SU-DHL-6 (cell line): Measurements from ENCODE around the gene GRK3.

Experiments
- EZH2phosphoT487 ChIP-seq: fragments of 200-600 bp; sonication (generic), shearing (Covaris generic); conservative IDR thresholded peaks from 2 replicates; pipeline ENCODE4 v1.6.1; 2018; ENCODE audit warnings: mild to moderate bottlenecking, antibody characterized with exemption, low read length, moderate library complexity, mixed read lengths
- TF ChIP-seq, protein P1 (sequence below): fragments of 200-600 bp; sonication (generic); IDR thresholded peaks from one replicate; pipeline ENCODE4 v1.5.1; 2017; ENCODE audit warnings: antibody characterized with exemption, mild to moderate bottlenecking, low read length, moderate library complexity; ENCODE audit not compliant: insufficient read depth, poor library complexity, severe bottlenecking

DNA sequence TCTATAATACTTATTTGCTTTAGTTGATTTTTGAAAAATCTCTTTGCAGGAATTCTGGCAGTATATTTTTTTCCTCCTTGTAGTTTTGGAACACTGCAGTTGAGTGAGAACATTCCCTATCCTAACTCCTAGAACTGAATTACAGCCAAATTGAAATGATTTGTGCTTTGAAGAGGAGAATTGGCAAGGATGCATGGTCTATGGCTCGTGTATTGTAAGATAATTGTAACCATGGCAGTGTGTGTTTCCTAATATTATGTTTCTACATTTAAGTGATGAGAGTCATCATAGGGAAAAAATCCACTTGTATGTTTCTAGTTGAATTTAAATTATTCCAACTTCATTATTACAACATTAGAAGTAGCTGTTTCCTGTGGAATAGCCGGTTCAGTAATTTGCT, 96.6 kb downstream of the GRK3 start:
- TF ChIP-seq, protein P1, sequence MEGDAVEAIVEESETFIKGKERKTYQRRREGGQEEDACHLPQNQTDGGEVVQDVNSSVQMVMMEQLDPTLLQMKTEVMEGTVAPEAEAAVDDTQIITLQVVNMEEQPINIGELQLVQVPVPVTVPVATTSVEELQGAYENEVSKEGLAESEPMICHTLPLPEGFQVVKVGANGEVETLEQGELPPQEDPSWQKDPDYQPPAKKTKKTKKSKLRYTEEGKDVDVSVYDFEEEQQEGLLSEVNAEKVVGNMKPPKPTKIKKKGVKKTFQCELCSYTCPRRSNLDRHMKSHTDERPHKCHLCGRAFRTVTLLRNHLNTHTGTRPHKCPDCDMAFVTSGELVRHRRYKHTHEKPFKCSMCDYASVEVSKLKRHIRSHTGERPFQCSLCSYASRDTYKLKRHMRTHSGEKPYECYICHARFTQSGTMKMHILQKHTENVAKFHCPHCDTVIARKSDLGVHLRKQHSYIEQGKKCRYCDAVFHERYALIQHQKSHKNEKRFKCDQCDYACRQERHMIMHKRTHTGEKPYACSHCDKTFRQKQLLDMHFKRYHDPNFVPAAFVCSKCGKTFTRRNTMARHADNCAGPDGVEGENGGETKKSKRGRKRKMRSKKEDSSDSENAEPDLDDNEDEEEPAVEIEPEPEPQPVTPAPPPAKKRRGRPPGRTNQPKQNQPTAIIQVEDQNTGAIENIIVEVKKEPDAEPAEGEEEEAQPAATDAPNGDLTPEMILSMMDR = no peak
- no peak for TF ChIP-seq EZH2phosphoT487
